Panc1 (cell line): Measurements from ENCODE around the gene PIGW. TPM values are rescaled to one million over a fixed set of nuclear protein-coding genes. Genes with fewer than 3 reads are reported as not detected.

Experiments used
- ATAC-seq: fragments of 200-7000 bp; cut with Tn5 transposase; 2 replicates; pipeline ENCODE4 v1.9.1; 2020; ENCODE audit warnings: mild to moderate bottlenecking, moderate library complexity
- BruUV-seq: library from RNA; stranded (reverse); fragments of 400-500 nt; replicated peaks from 2 replicates; lab custom pipeline; 2021; lab: Mats Ljungman, UMichigan
- CTCF ChIA-PET: fragments of 300-600 bp; sonication (Branson Sonifier 250); formaldehyde crosslinking; loops from one replicate; lab custom pipeline; 2022; ENCODE audit warnings: antibody characterized with exemption; lab: Charles Lee
- POLR2A ChIA-PET: fragments of 300-600 bp; sonication (Branson Sonifier 250); formaldehyde crosslinking; loops from one replicate; lab custom pipeline; 2022; ENCODE audit warnings: antibody characterized with exemption; lab: Charles Lee
- DNase-seq: peaks from one replicate; pipeline ENCODE4 v3.0.0-alpha.2; 2010; ENCODE audit warnings: low read depth, low spot score
- H3K27ac ChIP-seq: 2 replicates; pipeline ENCODE4 v1.5.1; 2011; ENCODE audit warnings: mild to moderate bottlenecking, low read length, inconsistent platforms
- H3K27me3 ChIP-seq: fragments of 200-500 bp; sonication (Bioruptor generic); 2 replicates; pipeline ENCODE4 v1.6.0; 2014; ENCODE audit warnings: low read length, inconsistent platforms; ENCODE audit not compliant: control insufficient read depth, insufficient read depth
- H3K36me3 ChIP-seq: fragments of 200-500 bp; sonication (Bioruptor generic); 2 replicates; pipeline ENCODE4 v1.5.1; 2014; ENCODE audit warnings: inconsistent platforms, mild to moderate bottlenecking, low read length, moderate library complexity; ENCODE audit not compliant: control insufficient read depth, insufficient read depth
- H3K4me1 ChIP-seq: 2 replicates; pipeline ENCODE4 v1.5.1; 2011; ENCODE audit warnings: inconsistent platforms, mild to moderate bottlenecking, low read length, moderate library complexity; ENCODE audit not compliant: control insufficient read depth, insufficient read depth
- H3K4me3 ChIP-seq, 2 experiments: 2 replicates each; pipeline ENCODE4 v1.5.1; 2011 to 2012; ENCODE audit warnings: low read depth in 2 of 2, low read length in 2 of 2, mild to moderate bottlenecking in 2 of 2, inconsistent platforms in 1 of 2, moderate library complexity in 1 of 2
- H3K9me3 ChIP-seq: fragments of 200-500 bp; sonication (Bioruptor generic); 2 replicates; pipeline ENCODE4 v1.5.1; 2014; ENCODE audit warnings: low read depth, mild to moderate bottlenecking, inconsistent platforms, low read length, moderate library complexity; ENCODE audit not compliant: control insufficient read depth, insufficient read depth
- CTCF ChIP-seq: fragments of 450-650 bp; IDR thresholded peaks from 2 replicates; pipeline ENCODE4 v1.5.1; 2017; ENCODE audit warnings: mild to moderate bottlenecking
- POLR2AphosphoS5 ChIP-seq: IDR thresholded peaks from 2 replicates; pipeline ENCODE4 v1.6.1; 2012; ENCODE audit warnings: mild to moderate bottlenecking, low read depth, low read length, moderate library complexity
- REST ChIP-seq, 2 experiments: IDR thresholded peaks; 2 replicates each; pipeline ENCODE4 v1.6.1; 2011 to 2012; ENCODE audit warnings: low read depth in 2 of 2, control low read depth in 1 of 2, low read length in 1 of 2, mild to moderate bottlenecking in 1 of 2, moderate library complexity in 1 of 2; ENCODE audit not compliant: insufficient read depth in 1 of 2
- SIN3A ChIP-seq: IDR thresholded peaks from 2 replicates; pipeline ENCODE4 v1.6.1; 2012; ENCODE audit warnings: low read depth, mild to moderate bottlenecking, low read length, moderate library complexity, borderline replicate concordance; ENCODE audit not compliant: insufficient read depth
- TCF7L2 ChIP-seq: IDR thresholded peaks from 2 replicates; pipeline ENCODE4 v1.6.1; 2011; ENCODE audit warnings: mild to moderate bottlenecking, low read depth, low read length, inconsistent platforms
- in situ Hi-C: cut with HindIII; loops from 2 replicates; pipeline ENCODE4 v1.10.0; 2016; ENCODE audit warnings: low sequenced_read_pairs, low pct_unique_long_range_greater_than_20kb
- intact Hi-C: fragments of 100-400 bp; cut with micrococcal nuclease; formaldehyde crosslinking; loops from one replicate; pipeline ENCODE4 v1.10.0; 2022; ENCODE audit not compliant: unreplicated experiment
- total RNA-seq: library from RNA; stranded (reverse); gene quantifications from one replicate; pipeline ENCODE4 v1.2.1, GENCODE V29; 2021; ENCODE audit not compliant: unreplicated experiment

Gene PIGW
- total RNA-seq, 1 experiment from 2014 or later: 16.2 TPM

GRCh38 chr17:36545077-36545464 is 10.3 kb downstream of the PIGW start:
- peaks cover 9% of the 10 kb centered on the region for H3K36me3 ChIP-seq
- DNase-seq: no peak
- H3K9me3 ChIP-seq: no peaks in the 10 kb centered on the region
- TF ChIP-seq CTCF: no peak
- no peak for TF ChIP-seq POLR2AphosphoS5
- TF ChIP-seq TCF7L2: no peak
- TF ChIP-seq SIN3A: no peak
- TF ChIP-seq REST (IDR thresholded peaks at IDR 0.05; ENCODE audit: insufficient read depth in 1 of 2, low read depth in 2 of 2, low read length in 1 of 2): no peak
- ATAC-seq: peak; percentile 85
- POLR2A ChIA-PET: interaction anchor here (0.8 kb wide), 1 partner anchor 572 kb away, joined by 3 read pairs; no protein-coding TSS in a partner anchor
- BruUV-seq: no TSS peak
- peak overlapping the region; percentile 90 to 91 for H3K4me3 ChIP-seq
- H3K27me3 ChIP-seq: no peaks in the 10 kb centered on the region
- H3K4me1 ChIP-seq: peaks cover 10% of the 10 kb centered on the region
- CTCF ChIA-PET: no interaction called here
- in situ Hi-C loops (no loop called here), intact Hi-C loops (no loop called here)
- peak overlapping the region; percentile 70; the same call in 1 of the 2 replicates for H3K27ac ChIP-seq

- no TSS peak for BruUV-seq
- in situ Hi-C loops: no loop called here
- no peaks in the 10 kb centered on the region for H3K9me3 ChIP-seq
Observed at GRCh38 chr17:36545465-36546417, 11.0 kb downstream of the PIGW start.

More at GRCh38 chr17:36545465-36546417, 11.0 kb downstream of the PIGW start:
- intact Hi-C loops: no loop called here
- Histone ChIP-seq H3K4me3 (peak overlapping the region; percentile 77 to 90), H3K27ac (peak overlapping the region; percentile 89), H3K36me3 (peaks cover 9% of the 10 kb centered on the region), H3K4me1 (peaks cover 10% of the 10 kb centered on the region), H3K27me3 (no peaks in the 10 kb centered on the region)
- ATAC-seq: peak; percentile 90
- peak; percentile 85; the same call in 1 of the 2 replicates for TF ChIP-seq SIN3A
- no peak for TF ChIP-seq CTCF
- TF ChIP-seq TCF7L2: no peak
- no peak for TF ChIP-seq POLR2AphosphoS5
- TF ChIP-seq REST (IDR thresholded peaks at IDR 0.05; ENCODE audit: insufficient read depth in 1 of 2, low read depth in 2 of 2, low read length in 1 of 2): 0 out of 4 replicates have a peak, but pooled peaks of 1 of the 2 experiments have one; percentile 22
- ChIA-PET CTCF (no interaction called here), POLR2A (interaction anchor here (0.8 kb wide), 1 partner anchor 571 kb away, joined by 3 read pairs; no protein-coding TSS in a partner anchor)
- DNase-seq: peak; percentile 43
